ENCODE data around the gene CALHM2. TPM values are rescaled to one million over a fixed set of nuclear protein-coding genes. Genes with fewer than 3 reads are reported as not detected.

CALHM2 gene
- polyA plus RNA-seq, 1 donor (not counting 4 experiments of a cell fraction or from before 2014, with no cell fraction given): 0.92 TPM

DNA sequence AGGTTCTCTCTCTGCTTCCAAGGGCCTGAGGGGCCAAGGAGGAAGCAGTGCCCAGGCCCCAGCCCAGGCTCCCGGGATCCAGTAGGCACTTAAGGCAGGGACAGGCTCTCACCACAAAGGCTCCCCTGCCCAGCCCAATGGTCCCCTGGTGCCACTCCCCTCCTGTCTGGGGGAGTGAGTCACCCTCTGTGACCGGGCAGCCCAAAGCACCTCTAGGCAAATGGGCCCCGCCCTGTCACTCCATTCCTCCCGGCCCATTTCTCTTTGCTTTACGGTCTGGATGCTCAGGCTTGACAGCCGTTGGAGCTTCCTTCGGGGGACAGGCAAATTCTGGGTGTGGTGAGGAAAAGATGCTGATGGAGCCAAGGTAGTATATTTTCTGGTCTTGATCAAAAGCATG is 27.0 kb upstream of the CALHM2 start, which contains the start of gene CALHM3:
Gene CALHM3, minus strand, starts transcription at position 106 of the 400 bp plus-strand sequence. CDS start 208 bp downstream, outside the sequence.
- FAIRE-seq (no peak), DNase-seq (ENCODE audit: low read depth, low spot score) (no peak)
- H3K4me1 ChIP-seq (ENCODE audit: control insufficient read depth, extremely low read depth, insufficient read depth, low read length): peaks cover 8% of the 10 kb centered on the region
- no peaks in the 10 kb centered on the region for H3K36me3 ChIP-seq (ENCODE audit: control insufficient read depth in 2 of 2, extremely low read depth in 1 of 2, insufficient read depth in 2 of 2, low read length in 2 of 2)
- no peak within 1 kb of the TSS for H3K4me3 ChIP-seq (ENCODE audit: control insufficient read depth in 2 of 3, extremely low read depth in 1 of 3, insufficient read depth in 2 of 3, low read depth in 1 of 3, low read length in 3 of 3)
- no peaks in the 10 kb centered on the region for H3K9me3 ChIP-seq (ENCODE audit: control insufficient read depth, low read depth, low read length)
- H3K27ac ChIP-seq (ENCODE audit: control insufficient read depth, insufficient read depth, low read length): no peak within 1 kb of the TSS
- H2AFZ ChIP-seq (ENCODE audit: control insufficient read depth, low read length): no peak within 1 kb of the TSS
- H3K4me2 ChIP-seq (ENCODE audit: control insufficient read depth, extremely low read depth, insufficient read depth, low read depth, low read length): peak within 1 kb of the TSS; percentile 25
- no peak within 1 kb of the TSS for H3K9ac ChIP-seq (ENCODE audit: control insufficient read depth, extremely low read depth, insufficient read depth, low read length)
- no peaks in the 10 kb centered on the region for H3K79me2 ChIP-seq (ENCODE audit: control insufficient read depth, insufficient read depth, low read length)
- no peaks in the 10 kb centered on the region for H3K27me3 ChIP-seq (ENCODE audit: control insufficient read depth, extremely low read depth, insufficient read depth, low read length)
- dilution Hi-C loops (cut with MboI; ENCODE audit: extremely low pct_ligation_motif_present, low sequenced_read_pairs): no loop called here
- H3K9me1 ChIP-seq (ENCODE audit: control insufficient read depth, extremely low read depth, insufficient read depth, low read length): no peaks in the 10 kb centered on the region
- no peak for TF ChIP-seq EZH2 (IDR thresholded peaks at IDR 0.05; ENCODE audit: low read length)
- no peak for TF ChIP-seq CTCF (optimal IDR thresholded peaks at IDR 0.05 in 1 of 3, IDR thresholded peaks at IDR 0.05 in 1 of 3, conservative IDR thresholded peaks at IDR 0.05 in 1 of 3; ENCODE audit: extremely low read depth in 1 of 3, insufficient read depth in 2 of 3, low read length in 3 of 3)
- H4K20me1 ChIP-seq (ENCODE audit: control insufficient read depth, extremely low read depth, insufficient read depth, low read length): no peaks in the 10 kb centered on the region

DNA sequence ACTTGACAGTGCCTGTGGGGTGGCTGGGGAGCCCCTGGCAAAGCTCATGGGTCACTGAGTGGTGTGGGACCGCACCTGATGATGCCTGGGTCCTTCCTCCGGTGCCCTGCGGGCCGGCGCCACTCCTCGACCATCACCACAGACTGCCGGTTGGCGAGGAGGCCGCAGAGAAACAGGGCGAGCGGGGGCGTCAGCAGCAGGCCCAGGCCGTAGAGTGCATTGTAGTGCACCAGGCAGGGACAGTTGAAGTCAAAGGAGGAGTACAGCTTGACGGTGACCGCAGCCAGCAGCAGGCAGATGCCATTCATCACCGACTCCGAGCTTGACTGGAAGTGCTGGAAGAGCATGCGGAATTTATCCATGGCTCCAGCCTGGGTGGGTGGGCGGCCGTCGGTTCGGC is 26.5 kb upstream of the CALHM2 start:
- H3K9ac ChIP-seq (ENCODE audit: control insufficient read depth, extremely low read depth, insufficient read depth, low read length): no peak overlapping the region
- no peaks in the 10 kb centered on the region for H3K9me1 ChIP-seq (ENCODE audit: control insufficient read depth, extremely low read depth, insufficient read depth, low read length)
- no peaks in the 10 kb centered on the region for H3K36me3 ChIP-seq (ENCODE audit: control insufficient read depth in 2 of 2, extremely low read depth in 1 of 2, insufficient read depth in 2 of 2, low read length in 2 of 2)
- H3K27me3 ChIP-seq (ENCODE audit: control insufficient read depth, extremely low read depth, insufficient read depth, low read length): no peaks in the 10 kb centered on the region
- dilution Hi-C loops (cut with MboI; ENCODE audit: extremely low pct_ligation_motif_present, low sequenced_read_pairs): no loop called here
- TF ChIP-seq CTCF (optimal IDR thresholded peaks at IDR 0.05 in 1 of 3, IDR thresholded peaks at IDR 0.05 in 1 of 3, conservative IDR thresholded peaks at IDR 0.05 in 1 of 3; ENCODE audit: extremely low read depth in 1 of 3, insufficient read depth in 2 of 3, low read length in 3 of 3): no peak
- no peak for TF ChIP-seq EZH2 (IDR thresholded peaks at IDR 0.05; ENCODE audit: low read length)
- FAIRE-seq (no peak), DNase-seq (ENCODE audit: low read depth, low spot score) (no peak)
- H3K4me1 ChIP-seq (ENCODE audit: control insufficient read depth, extremely low read depth, insufficient read depth, low read length): peaks cover 8% of the 10 kb centered on the region
- no peak overlapping the region for H2AFZ ChIP-seq (ENCODE audit: control insufficient read depth, low read length)
- H3K4me2 ChIP-seq (ENCODE audit: control insufficient read depth, extremely low read depth, insufficient read depth, low read depth, low read length): no peak overlapping the region
- H3K9me3 ChIP-seq (ENCODE audit: control insufficient read depth, low read depth, low read length): no peaks in the 10 kb centered on the region
- no peak overlapping the region for H3K27ac ChIP-seq (ENCODE audit: control insufficient read depth, insufficient read depth, low read length)
- no peaks in the 10 kb centered on the region for H3K79me2 ChIP-seq (ENCODE audit: control insufficient read depth, insufficient read depth, low read length)
- no peak overlapping the region for H3K4me3 ChIP-seq (ENCODE audit: control insufficient read depth in 2 of 3, extremely low read depth in 1 of 3, insufficient read depth in 2 of 3, low read depth in 1 of 3, low read length in 3 of 3)
- H4K20me1 ChIP-seq (ENCODE audit: control insufficient read depth, extremely low read depth, insufficient read depth, low read length): no peaks in the 10 kb centered on the region

All from keratinocyte (primary cell).